ENCODE results near the gene GFPT2. TPM values are rescaled to one million over a fixed set of nuclear protein-coding genes. Genes with fewer than 3 reads are reported as not detected.
A peak's percentile ranks its signal among the peaks of the same experiment; 100 is the strongest.

Gene GFPT2
- total and polyA plus RNA-seq, 9 of the 15 experiments (the other 6 are each of a cell fraction or from before 2014, with no cell fraction given), result 0.07 to 0.14 (median 0.08) TPM; not detected in 6

DNA sequence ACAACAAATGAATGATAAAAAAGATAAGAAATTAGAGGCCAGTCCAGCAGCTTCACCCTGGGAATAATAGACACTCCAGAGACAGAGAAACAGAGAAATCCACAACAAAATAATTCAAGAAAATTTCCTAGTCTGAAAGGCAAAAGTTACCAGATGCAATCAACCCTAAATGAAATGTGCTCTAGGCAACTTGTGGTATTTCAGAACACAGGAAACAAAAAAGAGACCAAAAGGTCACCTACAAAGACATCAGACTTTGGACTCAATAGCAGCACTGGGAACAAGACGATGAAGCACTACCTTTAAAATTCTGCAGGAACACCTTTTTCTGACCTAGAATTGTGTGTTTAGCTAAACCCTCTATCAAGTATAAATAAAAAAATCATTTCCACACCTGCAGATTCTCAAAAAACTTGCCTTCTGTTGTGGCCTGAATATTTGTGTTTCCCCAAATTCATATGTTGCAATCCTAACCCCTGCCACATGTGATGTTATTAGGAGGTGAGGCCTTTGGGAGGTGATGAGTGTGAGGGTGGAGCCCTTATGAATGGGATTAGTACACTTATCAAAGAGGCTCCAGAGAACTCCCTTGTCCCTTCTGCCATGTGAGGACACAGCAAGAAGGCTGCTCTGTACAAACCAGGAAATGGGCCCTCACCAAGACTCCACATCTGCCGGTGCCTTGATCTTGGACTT is 55.4 kb downstream of the GFPT2 start:
- 0 out of 2 replicates have a peak overlapping the region, but pooled peaks have one; percentile 39 for H2AFZ ChIP-seq (ENCODE audit: low read depth, low read length)
- H3K4me3 ChIP-seq, result no peak overlapping the region
- peaks cover 7% of the 10 kb centered on the region for H4K20me1 ChIP-seq (replicated peaks; ENCODE audit: control insufficient read depth, insufficient read depth, low read length)
- ChIA-PET CTCF (ENCODE audit: low intra/inter-chr PET ratio) (no interaction called here), POLR2A (no interaction called here)
- peaks cover 4 to 11% of the 10 kb centered on the region in 2 experiments; a peak in 4 of 5 replicates for H3K4me1 ChIP-seq (replicated peaks in 1 of 2; ENCODE audit: control insufficient read depth in 2 of 2, insufficient read depth in 2 of 2, low read length in 2 of 2)
- no peak overlapping the region for H3K4me2 ChIP-seq (ENCODE audit: insufficient read depth, low read length)
- peaks cover 13% of the 10 kb centered on the region in 2 experiments for H3K27me3 ChIP-seq (ENCODE audit: control insufficient read depth in 2 of 2, insufficient read depth in 2 of 2, low read length in 2 of 2)
- no peak overlapping the region for H3K27ac ChIP-seq (ENCODE audit: extremely low read depth, low read depth, low read length)
- WGBS (ENCODE audit: insufficient coverage, low coverage, missing lambda C conversion rate), result 33% methylated on average over 2 of the region's 2 CpGs
- in situ Hi-C loops (cut with MboI), result no loop called here
- H3K79me2 ChIP-seq (ENCODE audit: control insufficient read depth, insufficient read depth, low read length), result peaks cover under 1% of the 10 kb centered on the region; the same call in 1 of the 3 replicates
- BruUV-seq (replicated peaks), result no TSS peak
- ATAC-seq (no peak), FAIRE-seq (no peak), DNase-seq (ENCODE audit: extremely low read depth in 1 of 4, low spot score in 3 of 4) (peak in 1 of 4 experiments; percentile 38)
- no peaks in the 10 kb centered on the region for H3K9me3 ChIP-seq (replicated peaks; ENCODE audit: control insufficient read depth, insufficient read depth, low read depth, low read length)
- H3K36me3 ChIP-seq (ENCODE audit: control insufficient read depth, insufficient read depth, low read length), result no peaks in the 10 kb centered on the region
- intact Hi-C loops (cut with micrococcal nuclease), result loop anchor here (10.0 kb wide), 1 partner anchor 93 kb away; the partner anchor contains the start of gene RASGEF1C
- no peaks in the 10 kb centered on the region for H3K9me1 ChIP-seq (ENCODE audit: control insufficient read depth, insufficient read depth, low read length)
- no peak overlapping the region for H3K9ac ChIP-seq (ENCODE audit: insufficient read depth in 1 of 2, low read depth in 2 of 2, low read length in 2 of 2)
- TF ChIP-seq ELF2 (CRISPR knock-in tag; IDR thresholded peaks at IDR 0.05) (no peak), GABPB2 (CRISPR knock-in tag; conservative IDR thresholded peaks at IDR 0.05) (no peak), ZNF282 (CRISPR knock-in tag; IDR thresholded peaks at IDR 0.05) (no peak), ZNF24 (IDR thresholded peaks at IDR 0.05) (no peak), CBX5 (IDR thresholded peaks at IDR 0.05; ENCODE audit: borderline replicate concordance, low read depth) (no peak), ARHGAP35 (IDR thresholded peaks at IDR 0.05; ENCODE audit: partially characterized antibody) (no peak), CEBPB (tag; IDR thresholded peaks at IDR 0.05) (peak; percentile 77), NFIC (IDR thresholded peaks at IDR 0.05) (no peak), MAZ (CRISPR knock-in tag; conservative IDR thresholded peaks at IDR 0.05 in 1 of 2, IDR thresholded peaks at IDR 0.05 in 1 of 2) (no peak), DACH1 (IDR thresholded peaks at IDR 0.05; ENCODE audit: partially characterized antibody) (no peak), SAFB (IDR thresholded peaks at IDR 0.05; ENCODE audit: borderline replicate concordance, low read depth, low read length) (no peak), CEBPG (CRISPR knock-in tag; IDR thresholded peaks at IDR 0.05) (no peak), CEBPG (tag; conservative IDR thresholded peaks at IDR 0.05 in 1 of 2, IDR thresholded peaks at IDR 0.05 in 1 of 2) (0 out of 4 replicates have a peak, but pooled peaks of 1 of the 2 experiments have one; percentile 12), SMAD4 (CRISPR knock-in tag; conservative IDR thresholded peaks at IDR 0.05) (no peak), CBFA2T3 (IDR thresholded peaks at IDR 0.05) (0 out of 2 replicates have a peak, but pooled peaks have one; percentile 6), ILK (tag; IDR thresholded peaks at IDR 0.05; ENCODE audit: borderline replicate concordance, low read depth) (no peak), NBN (IDR thresholded peaks at IDR 0.05; ENCODE audit: low read depth) (no peak)
- TF ChIP-seq, protein P1, sequence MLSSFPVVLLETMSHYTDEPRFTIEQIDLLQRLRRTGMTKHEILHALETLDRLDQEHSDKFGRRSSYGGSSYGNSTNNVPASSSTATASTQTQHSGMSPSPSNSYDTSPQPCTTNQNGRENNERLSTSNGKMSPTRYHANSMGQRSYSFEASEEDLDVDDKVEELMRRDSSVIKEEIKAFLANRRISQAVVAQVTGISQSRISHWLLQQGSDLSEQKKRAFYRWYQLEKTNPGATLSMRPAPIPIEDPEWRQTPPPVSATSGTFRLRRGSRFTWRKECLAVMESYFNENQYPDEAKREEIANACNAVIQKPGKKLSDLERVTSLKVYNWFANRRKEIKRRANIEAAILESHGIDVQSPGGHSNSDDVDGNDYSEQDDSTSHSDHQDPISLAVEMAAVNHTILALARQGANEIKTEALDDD (IDR thresholded peaks at IDR 0.05), result no peak
- TF ChIP-seq, protein P2, sequence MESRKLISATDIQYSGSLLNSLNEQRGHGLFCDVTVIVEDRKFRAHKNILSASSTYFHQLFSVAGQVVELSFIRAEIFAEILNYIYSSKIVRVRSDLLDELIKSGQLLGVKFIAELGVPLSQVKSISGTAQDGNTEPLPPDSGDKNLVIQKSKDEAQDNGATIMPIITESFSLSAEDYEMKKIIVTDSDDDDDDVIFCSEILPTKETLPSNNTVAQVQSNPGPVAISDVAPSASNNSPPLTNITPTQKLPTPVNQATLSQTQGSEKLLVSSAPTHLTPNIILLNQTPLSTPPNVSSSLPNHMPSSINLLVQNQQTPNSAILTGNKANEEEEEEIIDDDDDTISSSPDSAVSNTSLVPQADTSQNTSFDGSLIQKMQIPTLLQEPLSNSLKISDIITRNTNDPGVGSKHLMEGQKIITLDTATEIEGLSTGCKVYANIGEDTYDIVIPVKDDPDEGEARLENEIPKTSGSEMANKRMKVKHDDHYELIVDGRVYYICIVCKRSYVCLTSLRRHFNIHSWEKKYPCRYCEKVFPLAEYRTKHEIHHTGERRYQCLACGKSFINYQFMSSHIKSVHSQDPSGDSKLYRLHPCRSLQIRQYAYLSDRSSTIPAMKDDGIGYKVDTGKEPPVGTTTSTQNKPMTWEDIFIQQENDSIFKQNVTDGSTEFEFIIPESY (CRISPR knock-in tag; IDR thresholded peaks at IDR 0.05), result no peak
- TF ChIP-seq, protein P3, sequence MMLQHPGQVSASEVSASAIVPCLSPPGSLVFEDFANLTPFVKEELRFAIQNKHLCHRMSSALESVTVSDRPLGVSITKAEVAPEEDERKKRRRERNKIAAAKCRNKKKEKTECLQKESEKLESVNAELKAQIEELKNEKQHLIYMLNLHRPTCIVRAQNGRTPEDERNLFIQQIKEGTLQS (IDR thresholded peaks at IDR 0.05), result no peak
- TF ChIP-seq, protein P3 (CRISPR knock-in tag; conservative IDR thresholded peaks at IDR 0.05), result no peak

Measured in K562 (cell line).